NCI-H1105 (cell line): ENCODE measurements around the gene CPXM1.
"Not testable (repeated sequence)": the region's sequence is repeated elsewhere in the genome, so short reads cannot be mapped to it uniquely, and the experiment has no call there.

Experiments used
- DNase-seq: peaks from one replicate; lab custom pipeline; 2025; lab: John Stamatoyannopoulos, UW

CPXM1 gene

GRCh38 chr20:2799688-2800520, 523 bp downstream of the CPXM1 start:
- DNase-seq = no peak

- DNase-seq = no peak
These were observed 1.2 kb downstream of the CPXM1 start for GRCh38 chr20:2799271-2799670.

GRCh38 chr20:2798814-2799213, 1.6 kb downstream of the CPXM1 start:
- no peak for DNase-seq

- DNase-seq = no peak
These were observed 2.2 kb downstream of the CPXM1 start for GRCh38 chr20:2798095-2798805.

- DNase-seq = no peak
These were observed 3.1 kb downstream of the CPXM1 start for GRCh38 chr20:2797136-2797983.

GRCh38 chr20:2796011-2796660, 4.3 kb downstream of the CPXM1 start:
- DNase-seq = no peak

GRCh38 chr20:2795451-2795850, 5.0 kb downstream of the CPXM1 start:
- DNase-seq = no peak

GRCh38 chr20:2794866-2795447, 5.5 kb downstream of the CPXM1 start:
- no peak for DNase-seq

GRCh38 chr20:2794202-2794748, 6.2 kb downstream of the CPXM1 start:
- DNase-seq = no peak

- no peak for DNase-seq
These were observed 7.0 kb downstream of the CPXM1 start for GRCh38 chr20:2793471-2793870.

GRCh38 chr20:2783908-2784566, 16.4 kb downstream of the CPXM1 start:
- DNase-seq = no peak

GRCh38 chr20:2780948-2781347, 19.5 kb downstream of the CPXM1 start:
- no peak for DNase-seq

- no peak for DNase-seq
These were observed 21.7 kb downstream of the CPXM1 start for GRCh38 chr20:2778602-2779321.

GRCh38 chr20:2775139-2775538, 25.3 kb downstream of the CPXM1 start:
- no peak for DNase-seq

GRCh38 chr20:2773812-2774211, 26.6 kb downstream of the CPXM1 start:
- no peak for DNase-seq

GRCh38 chr20:2771631-2772080, 28.8 kb downstream of the CPXM1 start:
- no peak for DNase-seq

GRCh38 chr20:2770091-2770490, 30.3 kb downstream of the CPXM1 start:
- not testable (repeated sequence) for DNase-seq

GRCh38 chr20:2768632-2769015, 31.8 kb downstream of the CPXM1 start:
- DNase-seq = no peak

- no peak for DNase-seq
These were observed 32.4 kb downstream of the CPXM1 start for GRCh38 chr20:2767768-2768631.
